Transverse colon (tissue), 4 donors: ENCODE data around the gene ZBED3.

ENCODE experiments used
- EP300 ChIP-seq: sonication (generic); formaldehyde crosslinking; IDR thresholded peaks from one replicate; pipeline ENCODE4 v1.6.1; 2017; ENCODE audit warnings: antibody characterized with exemption, low read depth
- POLR2A ChIP-seq: fragments of 450-650 bp; IDR thresholded peaks from one replicate; pipeline ENCODE4 v1.6.1; 2016; ENCODE audit warnings: antibody characterized with exemption, mild to moderate bottlenecking, moderate library complexity
- POLR2AphosphoS5 ChIP-seq, 3 donors: sonication (generic); formaldehyde crosslinking; IDR thresholded peaks; one replicate each; pipeline ENCODE4 v1.6.1; 2016; ENCODE audit warnings: antibody characterized with exemption in 3 of 3
- TF ChIP-seq, protein P1 (sequence below), 5 experiments: fragments of 200-600 bp in 3 of 5; fragments of 450-650 bp in 2 of 5; sonication (generic) in 3 of 5; IDR thresholded peaks; 1 replicate in 2 of 5; 2 replicates in 3 of 5; pipeline ENCODE4 v1.5.1; 2016 to 2017; ENCODE audit warnings: antibody characterized with exemption in 5 of 5, inconsistent platforms in 3 of 5, mild to moderate bottlenecking in 2 of 5, moderate library complexity in 1 of 5

GRCh38 chr5:77129391-77129990 lies 42.4 kb upstream of the ZBED3 start:
- TF ChIP-seq, protein P1, sequence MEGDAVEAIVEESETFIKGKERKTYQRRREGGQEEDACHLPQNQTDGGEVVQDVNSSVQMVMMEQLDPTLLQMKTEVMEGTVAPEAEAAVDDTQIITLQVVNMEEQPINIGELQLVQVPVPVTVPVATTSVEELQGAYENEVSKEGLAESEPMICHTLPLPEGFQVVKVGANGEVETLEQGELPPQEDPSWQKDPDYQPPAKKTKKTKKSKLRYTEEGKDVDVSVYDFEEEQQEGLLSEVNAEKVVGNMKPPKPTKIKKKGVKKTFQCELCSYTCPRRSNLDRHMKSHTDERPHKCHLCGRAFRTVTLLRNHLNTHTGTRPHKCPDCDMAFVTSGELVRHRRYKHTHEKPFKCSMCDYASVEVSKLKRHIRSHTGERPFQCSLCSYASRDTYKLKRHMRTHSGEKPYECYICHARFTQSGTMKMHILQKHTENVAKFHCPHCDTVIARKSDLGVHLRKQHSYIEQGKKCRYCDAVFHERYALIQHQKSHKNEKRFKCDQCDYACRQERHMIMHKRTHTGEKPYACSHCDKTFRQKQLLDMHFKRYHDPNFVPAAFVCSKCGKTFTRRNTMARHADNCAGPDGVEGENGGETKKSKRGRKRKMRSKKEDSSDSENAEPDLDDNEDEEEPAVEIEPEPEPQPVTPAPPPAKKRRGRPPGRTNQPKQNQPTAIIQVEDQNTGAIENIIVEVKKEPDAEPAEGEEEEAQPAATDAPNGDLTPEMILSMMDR (IDR thresholded peaks at IDR 0.05), result no peak
- TF ChIP-seq POLR2AphosphoS5 (IDR thresholded peaks at IDR 0.05) (no peak), POLR2A (no peak), EP300 (no peak)
